Measurements from ENCODE around the gene MMS19.

Gene MMS19

DNA sequence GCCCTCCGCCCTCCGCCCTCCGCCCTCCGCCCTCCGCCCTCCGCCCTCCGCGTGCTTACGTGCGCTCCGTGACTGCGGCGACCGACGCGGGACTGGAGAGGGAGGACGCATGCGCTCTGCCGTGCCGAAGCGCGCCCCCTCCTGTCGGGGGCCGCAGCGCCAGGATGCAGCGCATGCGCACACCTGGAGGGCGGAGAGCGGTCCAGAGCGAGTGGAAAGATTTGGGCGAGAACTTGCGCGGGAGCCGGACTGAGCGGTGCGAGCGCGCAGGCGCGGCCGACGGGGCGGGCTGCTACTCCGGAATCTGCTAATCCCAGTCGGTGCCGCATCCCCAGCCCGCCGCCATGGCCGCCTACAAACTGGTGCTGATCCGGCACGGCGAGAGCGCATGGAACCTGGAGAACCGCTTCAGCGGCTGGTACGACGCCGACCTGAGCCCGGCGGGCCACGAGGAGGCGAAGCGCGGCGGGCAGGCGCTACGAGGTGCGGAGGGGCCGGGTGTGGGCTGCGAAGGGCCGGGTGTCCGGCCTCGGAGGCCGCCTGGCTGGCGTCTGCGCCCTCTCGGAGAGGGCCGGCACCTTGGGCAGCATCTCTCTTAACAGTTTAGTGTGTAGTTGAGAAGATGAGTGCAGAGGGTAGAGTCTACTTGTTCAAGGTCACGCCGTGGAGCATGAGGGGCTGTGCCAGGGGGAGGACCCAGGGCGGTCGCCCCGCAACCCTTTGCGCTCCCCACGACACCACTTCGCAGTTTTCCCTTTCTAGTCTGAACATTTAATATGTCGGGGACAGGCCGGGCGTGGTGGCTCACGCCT is 72.1 kb downstream of the MMS19 start, which contains the start of gene PGAM1:
Gene PGAM1 (plus strand): TSS at position 228 of the 812 bp plus-strand sequence. CDS start 117 bp downstream, at position 345.
- peak; percentile 99 for DNase-seq

DNA sequence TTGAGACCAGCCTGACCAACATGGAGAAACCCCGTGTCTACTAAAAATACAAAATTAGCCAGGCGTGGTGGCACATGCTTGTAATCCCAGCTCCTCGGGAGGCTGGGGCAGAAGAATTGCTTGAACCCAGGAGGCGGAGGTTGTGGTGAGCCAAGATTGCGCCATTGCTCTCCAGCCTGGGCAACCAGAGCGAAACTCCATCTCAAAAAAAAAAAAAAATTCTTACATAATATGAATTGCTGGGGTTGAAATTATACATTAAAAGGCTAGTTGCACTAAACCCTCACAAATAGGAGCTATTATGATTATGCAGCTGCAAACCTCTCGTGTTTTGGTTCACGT is 74.5 kb downstream of the MMS19 start:
- DNase-seq = peak; percentile 13

DNA sequence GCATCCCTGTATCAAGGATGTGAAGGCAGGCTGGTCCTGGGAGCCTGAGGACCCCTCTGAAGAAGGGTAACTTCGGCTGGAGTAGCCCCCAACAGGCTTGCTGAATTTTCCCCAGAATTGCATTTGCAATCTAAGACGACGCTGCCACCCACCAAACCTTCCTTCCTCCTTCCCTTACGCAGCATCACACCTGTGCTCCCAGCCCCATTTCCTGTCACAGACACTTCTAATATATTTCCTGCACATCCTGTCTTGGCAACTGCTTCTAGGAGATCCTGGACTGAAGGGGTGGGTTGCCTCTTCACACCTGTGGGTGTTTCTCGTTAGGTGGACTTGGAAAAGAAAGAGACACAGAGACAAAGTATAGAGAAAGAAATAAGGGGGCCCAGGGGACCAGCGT is 81.7 kb downstream of the MMS19 start:
- DNase-seq = peak; percentile 20

DNA sequence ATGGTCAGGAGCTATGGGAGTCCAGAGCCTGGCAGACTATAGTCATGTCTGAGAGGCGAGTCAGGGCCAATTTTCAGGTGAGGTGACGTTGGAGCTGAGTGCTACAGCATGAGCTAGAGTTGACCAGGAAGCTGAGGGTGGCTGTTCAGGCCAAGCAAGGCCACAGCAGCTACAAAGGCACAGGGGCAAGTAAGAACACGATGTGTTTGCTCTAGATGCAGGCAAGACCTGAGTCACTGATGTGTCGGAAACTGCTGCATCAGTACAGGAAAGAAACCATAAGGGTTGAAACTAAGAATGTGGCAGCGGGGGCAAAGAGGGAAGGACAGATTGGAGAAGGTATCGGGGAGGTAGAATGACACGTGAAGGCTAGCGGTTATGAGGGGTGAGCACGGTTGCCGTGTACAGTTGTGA is 85.3 kb downstream of the MMS19 start:
- peak; percentile 93 for DNase-seq

DNA sequence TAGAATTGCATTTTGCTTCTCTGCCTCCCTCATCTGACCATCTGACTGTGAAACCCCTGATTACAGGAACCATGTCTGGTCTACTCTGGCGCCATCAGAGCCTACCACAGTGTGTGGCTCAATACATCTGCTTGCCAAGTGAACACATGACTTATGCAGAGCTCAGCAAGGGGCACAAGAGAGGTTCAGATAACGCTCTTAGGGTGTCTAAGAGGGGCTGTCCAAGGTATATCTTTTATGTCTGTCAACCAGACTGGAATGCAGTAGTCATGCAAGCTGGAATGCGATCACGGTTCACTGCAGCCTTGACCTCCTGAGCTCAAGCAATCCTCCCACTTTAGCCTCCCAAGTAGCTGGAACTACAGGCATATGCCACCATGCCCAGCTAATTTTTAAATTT is 86.8 kb downstream of the MMS19 start:
- DNase-seq = no peak

- no peak for DNase-seq
Measured at GRCh38 chr10:97408496-97408992, 89.7 kb downstream of the MMS19 start.
